Measurements from ENCODE around the gene OR14A16. TPM values are rescaled to one million over a fixed set of nuclear protein-coding genes. Genes with fewer than 3 reads are reported as not detected.

The OR14A16 gene
- not detected for polyA plus RNA-seq

- 30 to 70% (median 59%) methylated on average over 6 of the region's 6 CpGs for whole genome bisulfite sequencing, 3 donors
- H3K27ac ChIP-seq (ENCODE audit: low read depth, low read length): no peak within 1 kb of the TSS
Observed at GRCh38 chr1:247824023-247824422, at the start of gene OR14A16. Gene OR14A16, minus strand, starts transcription at chr1:247824119. Its CDS starts 8,390 bp downstream, at chr1:247815729.

GRCh38 chr1:247865416-247865815 is 41.5 kb upstream of the OR14A16 start:
- 74 to 77% (median 74%) methylated on average over 6 of the region's 6 CpGs for WGBS, 3 donors
- H3K27ac ChIP-seq (ENCODE audit: low read depth, low read length): no peak overlapping the region

- WGBS, 3 donors: 82 to 91% (median 90%) methylated on average over 17 of the region's 17 CpGs
- no peak overlapping the region for H3K27ac ChIP-seq (ENCODE audit: low read depth, low read length)
Observed at GRCh38 chr1:247864644-247865043, 40.7 kb upstream of the OR14A16 start.

GRCh38 chr1:247862756-247863155 is 38.8 kb upstream of the OR14A16 start:
- WGBS, 3 donors: 62 to 85% (median 82%) methylated on average over 4 of the region's 4 CpGs
- H3K27ac ChIP-seq (ENCODE audit: low read depth, low read length): no peak overlapping the region

- WGBS, 3 donors: 28 to 39% (median 32%) methylated on average over 15 of the region's 15 CpGs
Observed at GRCh38 chr1:247857985-247858619, 34.2 kb upstream of the OR14A16 start.

GRCh38 chr1:247857069-247857984 is 33.4 kb upstream of the OR14A16 start, which contains the start of gene TRIM58:
Gene TRIM58, plus strand, starts transcription at chr1:247857187. Its CDS starts 60 bp downstream, at chr1:247857247.
- 1% methylated on average over 77 to 109 of the region's 109 CpGs for WGBS, 3 donors
- H3K27ac ChIP-seq (ENCODE audit: low read depth, low read length): no peak within 1 kb of the TSS

More at GRCh38 chr1:247857985-247858619, 34.2 kb upstream of the OR14A16 start:
- H3K27ac ChIP-seq (ENCODE audit: low read depth, low read length): no peak overlapping the region

- WGBS, 3 donors: 63 to 87% (median 86%) methylated on average over 4 of the region's 4 CpGs
- no peak overlapping the region for H3K27ac ChIP-seq (ENCODE audit: low read depth, low read length)
Observed at GRCh38 chr1:247855911-247856310, 32.0 kb upstream of the OR14A16 start.

GRCh38 chr1:247854899-247855545 is 31.1 kb upstream of the OR14A16 start:
- WGBS, 3 donors: 72 to 86% (median 84%) methylated on average over 14 of the region's 14 CpGs
- H3K27ac ChIP-seq (ENCODE audit: low read depth, low read length): no peak overlapping the region

GRCh38 chr1:247849616-247850015 is 25.7 kb upstream of the OR14A16 start:
- WGBS, 3 donors: 83 to 95% (median 89%) methylated on average over 1 of the region's 1 CpG
- no peak overlapping the region for H3K27ac ChIP-seq (ENCODE audit: low read depth, low read length)

- no peak overlapping the region for H3K27ac ChIP-seq (ENCODE audit: low read depth, low read length)
- 82 to 87% (median 85%) methylated on average over 7 of the region's 7 CpGs for WGBS, 3 donors
Observed at GRCh38 chr1:247848346-247848745, 24.4 kb upstream of the OR14A16 start.

GRCh38 chr1:247845693-247846017 is 21.7 kb upstream of the OR14A16 start:
- WGBS, 3 donors: 58 to 80% (median 72%) methylated on average over 5 of the region's 5 CpGs
- H3K27ac ChIP-seq (ENCODE audit: low read depth, low read length): no peak overlapping the region

- H3K27ac ChIP-seq (ENCODE audit: low read depth, low read length): no peak overlapping the region
- 65 to 78% (median 76%) methylated on average over 12 of the region's 12 CpGs for WGBS, 3 donors
Observed at GRCh38 chr1:247845011-247845692, 21.2 kb upstream of the OR14A16 start.

GRCh38 chr1:247843411-247843810 is 19.5 kb upstream of the OR14A16 start:
- 46 to 87% (median 66%) methylated on average over 2 of the region's 2 CpGs for WGBS, 3 donors
- H3K27ac ChIP-seq (ENCODE audit: low read depth, low read length): no peak overlapping the region

- H3K27ac ChIP-seq (ENCODE audit: low read depth, low read length): no peak within 1 kb of the TSS
- 77 to 89% (median 84%) methylated on average over 2 of the region's 2 CpGs for WGBS, 3 donors
Observed at GRCh38 chr1:247841796-247842195, 17.9 kb upstream of the OR14A16 start, which contains the start of gene OR11L1. Gene OR11L1, minus strand, starts transcription at chr1:247841896. Its CDS starts 0 bp downstream, at chr1:247841896.

- WGBS, 3 donors: 70 to 90% (median 84%) methylated on average over 2 of the region's 2 CpGs
- H3K27ac ChIP-seq (ENCODE audit: low read depth, low read length): no peak overlapping the region
Observed at GRCh38 chr1:247840818-247841217, 16.9 kb upstream of the OR14A16 start.

- 61 to 78% (median 72%) methylated on average over 6 of the region's 6 CpGs for WGBS, 3 donors
- no peak overlapping the region for H3K27ac ChIP-seq (ENCODE audit: low read depth, low read length)
Observed at GRCh38 chr1:247833601-247834000, 9.7 kb upstream of the OR14A16 start.

GRCh38 chr1:247829656-247830055 is 5.7 kb upstream of the OR14A16 start:
- 0 to 74% (median 39%) methylated on average over 1 of the region's 1 CpG for WGBS, 3 donors
- no peak overlapping the region for H3K27ac ChIP-seq (ENCODE audit: low read depth, low read length)

- no peak overlapping the region for H3K27ac ChIP-seq (ENCODE audit: low read depth, low read length)
- WGBS, 3 donors: 81 to 92% (median 88%) methylated on average over 12 to 13 of the region's 13 CpGs
Observed at GRCh38 chr1:247825362-247825761, 1.4 kb upstream of the OR14A16 start.
